ENCODE results near the gene CSNK2A3.

The CSNK2A3 gene

DNA sequence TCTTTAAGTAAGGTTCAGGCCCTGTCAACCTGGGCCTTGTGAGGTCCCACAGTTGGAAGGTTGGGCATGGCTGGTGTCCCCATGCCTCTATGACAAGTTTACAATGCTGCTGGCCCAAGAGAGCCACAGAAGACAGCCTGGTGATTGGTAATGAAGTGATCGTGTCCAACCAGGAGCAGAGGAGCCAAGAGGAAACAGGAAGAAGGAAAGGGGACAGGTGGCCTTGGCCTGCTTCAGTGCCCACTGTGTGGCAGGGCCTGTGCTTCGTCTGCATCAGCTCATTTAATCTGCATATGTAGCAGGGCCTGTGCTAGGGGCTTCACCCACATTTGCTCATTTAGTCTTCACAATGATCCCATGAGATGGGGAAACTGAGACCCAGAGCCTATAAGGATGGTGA is 42.1 kb upstream of the CSNK2A3 start:
- CTCF ChIA-PET = no interaction called here
- POLR2A ChIA-PET (ENCODE audit: low non-redundant PET) = no interaction called here
- DNase-seq (ENCODE audit: low spot score) = no peak
- TF ChIP-seq, protein P1, sequence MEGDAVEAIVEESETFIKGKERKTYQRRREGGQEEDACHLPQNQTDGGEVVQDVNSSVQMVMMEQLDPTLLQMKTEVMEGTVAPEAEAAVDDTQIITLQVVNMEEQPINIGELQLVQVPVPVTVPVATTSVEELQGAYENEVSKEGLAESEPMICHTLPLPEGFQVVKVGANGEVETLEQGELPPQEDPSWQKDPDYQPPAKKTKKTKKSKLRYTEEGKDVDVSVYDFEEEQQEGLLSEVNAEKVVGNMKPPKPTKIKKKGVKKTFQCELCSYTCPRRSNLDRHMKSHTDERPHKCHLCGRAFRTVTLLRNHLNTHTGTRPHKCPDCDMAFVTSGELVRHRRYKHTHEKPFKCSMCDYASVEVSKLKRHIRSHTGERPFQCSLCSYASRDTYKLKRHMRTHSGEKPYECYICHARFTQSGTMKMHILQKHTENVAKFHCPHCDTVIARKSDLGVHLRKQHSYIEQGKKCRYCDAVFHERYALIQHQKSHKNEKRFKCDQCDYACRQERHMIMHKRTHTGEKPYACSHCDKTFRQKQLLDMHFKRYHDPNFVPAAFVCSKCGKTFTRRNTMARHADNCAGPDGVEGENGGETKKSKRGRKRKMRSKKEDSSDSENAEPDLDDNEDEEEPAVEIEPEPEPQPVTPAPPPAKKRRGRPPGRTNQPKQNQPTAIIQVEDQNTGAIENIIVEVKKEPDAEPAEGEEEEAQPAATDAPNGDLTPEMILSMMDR (conservative IDR thresholded peaks at IDR 0.05; ENCODE audit: low read depth) = no peak
- H3K27ac ChIP-seq = no peak overlapping the region

DNA sequence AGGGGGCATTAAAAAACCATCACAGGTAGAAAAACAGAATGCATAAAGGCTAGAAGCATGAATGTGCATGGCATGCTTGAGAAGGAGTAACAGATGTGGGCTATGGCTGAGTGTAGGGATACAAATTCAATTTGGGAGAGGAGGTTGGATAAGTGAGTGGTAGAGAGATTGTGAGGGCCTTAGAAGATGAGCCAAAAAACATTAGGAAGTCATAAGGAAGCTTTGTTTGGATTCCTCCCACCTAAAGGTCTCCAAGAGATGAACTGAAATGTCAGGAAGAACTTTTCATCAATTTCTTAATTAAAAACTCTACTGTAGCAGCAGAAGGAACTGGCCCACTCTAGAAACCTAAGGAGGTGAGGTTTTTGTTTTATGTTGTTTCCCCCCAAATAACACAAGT is 41.2 kb upstream of the CSNK2A3 start:
- TF ChIP-seq, protein P1 (conservative IDR thresholded peaks at IDR 0.05; ENCODE audit: low read depth) = no peak
- no peak for DNase-seq (ENCODE audit: low spot score)
- POLR2A ChIA-PET (ENCODE audit: low non-redundant PET) = no interaction called here
- H3K27ac ChIP-seq = no peak overlapping the region
- CTCF ChIA-PET = no interaction called here

DNA sequence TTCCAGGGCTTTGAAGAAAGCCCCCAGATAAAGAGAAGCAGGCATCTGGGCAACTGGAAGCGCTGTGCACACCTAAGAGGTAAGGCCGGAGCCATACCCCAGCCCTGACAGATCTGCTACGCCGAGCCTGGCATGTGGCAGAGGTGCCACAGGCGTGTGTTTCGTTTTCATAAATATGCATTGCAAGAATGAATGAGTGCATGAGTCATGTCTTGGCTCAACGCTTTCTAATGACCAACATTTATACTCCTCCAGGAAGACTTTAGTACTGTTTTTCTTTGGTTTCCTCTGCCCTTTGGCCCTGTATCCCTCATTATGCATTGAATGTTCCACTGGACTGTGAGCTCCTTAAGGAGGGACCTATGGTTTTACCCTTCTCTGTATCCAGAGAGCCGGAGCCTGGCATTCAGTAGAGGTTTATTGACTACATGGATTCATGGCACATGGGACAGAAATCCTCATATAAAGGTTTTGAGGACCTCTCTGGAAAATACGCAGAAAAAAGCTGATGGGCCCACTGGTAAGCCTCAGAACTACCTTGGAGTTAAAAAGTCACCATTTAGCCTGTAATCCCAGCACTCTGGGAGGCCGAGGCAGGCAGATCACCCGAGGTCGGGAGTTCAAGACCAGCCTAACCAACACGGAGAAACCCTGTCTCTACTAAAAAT is 38.9 kb upstream of the CSNK2A3 start:
- H3K27ac ChIP-seq = peak overlapping the region; percentile 53
- TF ChIP-seq, protein P1 (conservative IDR thresholded peaks at IDR 0.05; ENCODE audit: low read depth) = no peak
- DNase-seq (ENCODE audit: low spot score) = peak; percentile 73
- ChIA-PET CTCF (interaction anchor here (0.6 kb wide), 1 partner anchor 687 kb away, joined by 3 read pairs; no protein-coding TSS in a partner anchor), POLR2A (ENCODE audit: low non-redundant PET) (no interaction called here)

DNA sequence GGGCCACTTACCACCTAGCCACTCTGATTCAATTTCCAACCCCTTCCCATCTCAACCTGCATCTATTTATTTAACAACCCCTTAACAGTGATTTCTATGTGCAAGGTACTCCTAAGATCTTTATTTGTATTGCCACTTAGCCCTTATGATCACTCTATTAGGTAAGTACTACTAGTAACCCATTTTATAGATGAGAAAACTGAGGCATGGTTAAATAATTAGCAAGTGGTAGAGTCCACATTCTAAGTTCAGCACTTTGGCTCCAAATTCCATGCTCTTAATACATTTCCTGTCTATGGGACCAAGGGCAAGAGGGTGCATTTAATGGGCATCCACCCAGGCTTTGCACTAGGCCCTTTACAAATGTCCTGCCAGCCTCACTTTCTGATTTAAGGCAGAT is 38.1 kb upstream of the CSNK2A3 start:
- H3K27ac ChIP-seq = no peak overlapping the region
- DNase-seq (ENCODE audit: low spot score) = no peak
- CTCF ChIA-PET = no interaction called here
- POLR2A ChIA-PET (ENCODE audit: low non-redundant PET) = no interaction called here
- TF ChIP-seq, protein P1 (conservative IDR thresholded peaks at IDR 0.05; ENCODE audit: low read depth) = no peak

DNA sequence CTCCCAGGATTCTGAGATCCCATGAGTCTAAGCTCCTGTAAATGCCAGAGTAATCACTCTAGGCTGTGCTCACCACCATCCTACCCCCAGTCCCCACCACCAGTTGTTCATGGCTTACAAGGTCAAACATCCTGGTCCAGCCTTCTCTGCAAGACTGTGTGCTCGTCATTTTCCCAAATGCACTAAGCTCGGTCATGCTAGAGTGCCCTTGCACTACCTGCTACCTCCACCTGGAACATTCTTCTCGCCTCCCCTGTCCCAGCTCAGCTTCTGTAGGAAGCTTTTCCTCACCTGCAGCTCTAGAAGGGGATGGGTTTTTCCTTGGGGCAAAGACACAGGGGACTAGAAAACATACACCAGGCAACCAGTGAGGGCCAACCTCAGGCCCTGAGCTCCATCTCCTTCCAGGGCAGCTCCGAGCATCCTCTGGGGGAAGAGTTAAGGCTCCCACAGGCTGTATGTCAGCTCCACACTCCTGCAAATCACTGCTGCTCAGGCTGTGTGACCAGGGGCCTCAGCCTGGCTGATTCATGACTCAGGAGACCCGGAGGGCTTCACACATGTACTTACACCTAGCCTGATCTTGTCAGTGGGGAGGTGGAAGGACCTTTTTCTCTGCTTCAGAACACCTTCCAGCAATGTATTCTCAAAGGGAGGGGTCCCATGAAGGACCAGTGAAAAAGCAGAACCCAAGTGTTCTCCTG is 37.2 kb upstream of the CSNK2A3 start:
- DNase-seq (ENCODE audit: low spot score) = no peak
- ChIA-PET POLR2A (ENCODE audit: low non-redundant PET) (no interaction called here), CTCF (no interaction called here)
- TF ChIP-seq, protein P1 (conservative IDR thresholded peaks at IDR 0.05; ENCODE audit: low read depth) = no peak
- no peak overlapping the region for H3K27ac ChIP-seq

DNA sequence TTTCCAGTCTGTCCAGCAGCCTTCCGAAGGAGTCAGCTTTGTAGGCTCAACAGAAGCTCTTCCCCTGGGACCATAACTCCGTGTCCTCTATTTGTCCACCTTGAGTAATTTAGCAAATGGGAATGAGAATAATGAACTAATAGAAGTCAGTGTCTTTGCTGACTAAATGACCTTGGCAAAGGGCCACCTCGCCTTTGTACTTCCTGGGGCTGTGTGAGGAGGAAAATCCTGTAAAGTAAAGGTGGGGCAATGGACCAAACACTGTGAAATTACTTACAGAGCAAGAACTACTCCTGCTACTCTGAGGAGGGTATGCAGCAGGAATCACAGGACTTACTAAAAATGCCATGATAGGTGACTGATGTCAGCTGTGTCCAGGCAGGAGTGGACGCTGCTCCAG is 36.2 kb upstream of the CSNK2A3 start:
- ChIA-PET CTCF (no interaction called here), POLR2A (ENCODE audit: low non-redundant PET) (no interaction called here)
- TF ChIP-seq, protein P1 (conservative IDR thresholded peaks at IDR 0.05; ENCODE audit: low read depth) = no peak
- no peak for DNase-seq (ENCODE audit: low spot score)
- no peak overlapping the region for H3K27ac ChIP-seq

Measured in RWPE1 (cell line).